PC-9 (cell line): ENCODE data around the gene PCSK5.

Experiments used
- EZH2 ChIP-seq: fragments of 200-600 bp; sonication (generic); IDR thresholded peaks from 2 replicates; pipeline ENCODE4 v1.8.0; 2017; ENCODE audit warnings: antibody characterized with exemption, low read depth
- TF ChIP-seq, protein P1 (sequence below): fragments of 200-600 bp; sonication (generic); conservative IDR thresholded peaks from 2 replicates; pipeline ENCODE4 v1.6.1; 2017; ENCODE audit warnings: mixed run types, antibody characterized with exemption, mild to moderate bottlenecking, moderate library complexity

DNA sequence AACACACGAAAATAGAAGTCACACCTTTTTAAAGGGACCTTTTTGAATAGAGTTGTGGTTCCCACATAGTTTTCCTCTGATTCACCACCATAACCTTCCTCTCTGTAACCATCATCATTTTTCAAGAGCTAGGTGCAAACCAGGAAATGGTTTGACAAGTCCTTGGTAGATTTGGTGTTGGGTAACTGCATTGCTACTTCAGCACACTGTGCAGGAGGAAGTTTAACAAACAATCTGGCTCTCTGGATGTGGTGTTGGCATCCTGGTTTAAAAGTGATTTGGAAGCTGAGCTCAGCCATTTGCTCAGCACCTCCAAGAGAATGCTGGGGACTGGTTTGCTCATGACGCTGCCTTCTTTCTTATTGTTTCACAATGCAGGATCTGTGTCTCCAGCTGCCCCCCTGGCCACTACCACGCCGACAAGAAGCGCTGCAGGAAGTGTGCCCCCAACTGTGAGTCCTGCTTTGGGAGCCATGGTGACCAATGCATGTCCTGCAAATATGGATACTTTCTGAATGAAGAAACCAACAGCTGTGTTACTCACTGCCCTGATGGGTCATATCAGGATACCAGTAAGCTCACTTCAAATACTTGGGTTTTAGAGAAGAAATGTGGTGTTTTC lies 290.7 kb downstream of the PCSK5 start:
- TF ChIP-seq, protein P1, sequence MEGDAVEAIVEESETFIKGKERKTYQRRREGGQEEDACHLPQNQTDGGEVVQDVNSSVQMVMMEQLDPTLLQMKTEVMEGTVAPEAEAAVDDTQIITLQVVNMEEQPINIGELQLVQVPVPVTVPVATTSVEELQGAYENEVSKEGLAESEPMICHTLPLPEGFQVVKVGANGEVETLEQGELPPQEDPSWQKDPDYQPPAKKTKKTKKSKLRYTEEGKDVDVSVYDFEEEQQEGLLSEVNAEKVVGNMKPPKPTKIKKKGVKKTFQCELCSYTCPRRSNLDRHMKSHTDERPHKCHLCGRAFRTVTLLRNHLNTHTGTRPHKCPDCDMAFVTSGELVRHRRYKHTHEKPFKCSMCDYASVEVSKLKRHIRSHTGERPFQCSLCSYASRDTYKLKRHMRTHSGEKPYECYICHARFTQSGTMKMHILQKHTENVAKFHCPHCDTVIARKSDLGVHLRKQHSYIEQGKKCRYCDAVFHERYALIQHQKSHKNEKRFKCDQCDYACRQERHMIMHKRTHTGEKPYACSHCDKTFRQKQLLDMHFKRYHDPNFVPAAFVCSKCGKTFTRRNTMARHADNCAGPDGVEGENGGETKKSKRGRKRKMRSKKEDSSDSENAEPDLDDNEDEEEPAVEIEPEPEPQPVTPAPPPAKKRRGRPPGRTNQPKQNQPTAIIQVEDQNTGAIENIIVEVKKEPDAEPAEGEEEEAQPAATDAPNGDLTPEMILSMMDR, result no peak
- TF ChIP-seq EZH2, result no peak
